ENCODE measurements around the gene CTSD.
"Not testable (repeated sequence)": the region's sequence is repeated elsewhere in the genome, so short reads cannot be mapped to it uniquely, and the experiment has no call there.

CTSD gene

GRCh38 chr11:1782031-1782590 lies 18.4 kb upstream of the CTSD start:
- no peak for DNase-seq

GRCh38 chr11:1781593-1781975 lies 17.9 kb upstream of the CTSD start:
- no peak for DNase-seq

GRCh38 chr11:1780700-1781592 lies 17.2 kb upstream of the CTSD start:
- DNase-seq = no peak

GRCh38 chr11:1779806-1780699 lies 16.3 kb upstream of the CTSD start:
- no peak for DNase-seq

- no peak for DNase-seq
These were observed 15.5 kb upstream of the CTSD start for GRCh38 chr11:1779034-1779805.

DNA sequence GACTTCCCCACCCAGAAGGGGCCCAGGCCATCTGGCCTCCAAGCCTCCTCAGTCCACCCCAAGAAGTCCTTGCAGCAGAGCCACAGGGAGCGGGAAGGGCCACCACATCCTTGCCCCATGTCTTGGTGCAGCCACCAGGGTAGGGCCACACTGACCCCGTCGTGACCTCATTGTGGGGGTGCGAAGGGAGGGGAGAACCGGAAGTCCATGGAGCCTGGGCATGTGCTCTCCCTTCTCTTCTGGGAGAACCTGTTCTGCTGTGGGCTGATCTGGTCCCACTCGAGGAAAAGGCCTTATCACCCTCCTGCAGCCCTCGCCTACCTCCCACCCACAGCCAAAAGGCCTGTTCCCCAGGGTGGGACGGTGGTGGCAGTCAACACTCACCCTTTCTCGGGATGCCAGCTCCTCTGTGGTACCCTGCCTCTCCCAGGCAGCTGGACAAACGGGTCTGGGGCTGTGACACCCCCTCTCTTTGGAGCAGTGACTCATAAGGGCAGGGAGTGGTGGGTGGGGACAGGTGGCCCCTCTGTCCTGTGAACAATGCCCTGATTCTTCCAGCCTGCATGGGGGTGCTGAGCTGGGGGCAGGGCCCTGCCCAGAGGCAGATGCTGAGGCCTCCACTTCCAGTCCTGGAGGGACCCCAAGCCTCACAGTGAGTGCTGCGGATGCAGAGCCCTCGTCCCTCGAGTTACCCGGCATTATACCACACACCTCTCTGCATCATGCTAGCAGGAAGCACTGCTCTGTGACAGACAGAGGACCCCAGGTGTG lies 14.6 kb upstream of the CTSD start:
- no peak for DNase-seq

GRCh38 chr11:1777737-1778136 lies 14.0 kb upstream of the CTSD start:
- no peak for DNase-seq

- no peak for DNase-seq
These were observed 13.4 kb upstream of the CTSD start for GRCh38 chr11:1776944-1777715.

DNA sequence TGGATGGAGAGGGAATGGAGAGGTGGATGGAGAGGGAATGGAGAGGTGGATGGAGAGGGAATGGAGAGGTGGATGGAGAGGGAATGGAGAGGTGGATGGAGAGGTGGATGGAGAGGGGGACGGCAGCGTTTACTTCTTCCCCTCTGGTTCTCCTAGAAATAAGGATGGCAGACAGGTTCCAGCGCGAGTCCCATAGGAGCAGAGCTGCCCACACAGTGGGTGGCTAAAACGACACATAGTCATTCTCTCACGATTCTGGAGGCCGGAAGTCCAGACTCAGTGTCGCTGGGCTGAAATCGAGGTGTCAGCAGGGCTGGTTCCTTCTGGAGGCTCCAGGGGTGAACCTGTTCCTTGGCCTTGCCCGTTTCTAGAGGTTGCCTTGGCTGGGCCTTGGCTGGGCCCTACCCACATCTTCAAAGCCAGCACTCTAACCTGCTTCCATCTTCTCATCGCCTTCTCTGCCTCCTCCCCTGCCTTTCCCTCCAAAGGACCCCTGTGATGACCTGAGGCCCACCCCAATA lies 12.7 kb upstream of the CTSD start:
- DNase-seq = no peak

DNA sequence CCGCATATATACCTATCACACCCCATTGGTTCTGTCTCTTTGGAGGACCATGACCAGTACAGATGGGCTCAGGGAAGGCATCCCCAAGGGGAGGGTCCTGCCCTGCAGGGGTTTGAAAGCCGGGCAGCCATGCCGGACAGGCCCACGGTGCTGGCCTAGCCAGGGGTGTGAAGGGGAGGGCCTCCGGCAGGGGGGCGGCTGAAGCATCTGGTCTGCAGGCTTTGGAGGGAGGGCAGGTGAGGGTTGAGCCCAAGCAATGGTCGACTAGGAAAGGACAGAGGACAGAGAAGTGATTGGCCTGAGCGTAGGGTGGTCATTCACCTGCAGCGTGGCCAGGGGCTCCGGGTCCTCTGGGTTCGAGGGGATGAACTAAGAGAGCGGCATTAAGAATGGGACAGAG lies 11.2 kb upstream of the CTSD start:
- no peak for DNase-seq

DNA sequence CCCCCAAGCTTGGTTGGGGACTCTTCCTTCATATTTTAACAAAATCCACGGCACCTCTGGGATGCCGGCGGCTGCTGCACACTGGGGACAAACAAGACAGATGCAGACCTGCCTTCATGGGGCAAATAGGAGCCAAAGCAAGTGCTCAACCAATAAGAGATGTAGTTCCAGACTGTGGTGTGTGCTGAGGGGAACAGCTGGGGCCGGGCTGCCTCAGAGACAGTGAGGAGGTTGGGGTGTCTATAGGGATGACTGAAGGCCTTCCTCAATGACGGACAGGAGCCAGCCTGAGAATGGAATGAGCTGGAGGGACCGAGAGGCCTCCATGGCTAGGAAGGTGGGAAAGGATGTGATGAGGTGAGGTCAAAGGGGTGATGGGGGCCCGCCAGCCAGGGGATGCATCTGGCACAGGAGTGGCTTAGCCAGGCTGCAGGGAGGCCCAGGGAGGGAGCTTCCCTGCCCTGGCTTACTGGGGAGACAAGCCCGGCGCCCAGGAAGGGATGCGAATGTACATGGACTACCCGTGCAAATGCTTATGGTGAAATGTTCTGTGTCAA lies 10.3 kb upstream of the CTSD start:
- DNase-seq = no peak

DNA sequence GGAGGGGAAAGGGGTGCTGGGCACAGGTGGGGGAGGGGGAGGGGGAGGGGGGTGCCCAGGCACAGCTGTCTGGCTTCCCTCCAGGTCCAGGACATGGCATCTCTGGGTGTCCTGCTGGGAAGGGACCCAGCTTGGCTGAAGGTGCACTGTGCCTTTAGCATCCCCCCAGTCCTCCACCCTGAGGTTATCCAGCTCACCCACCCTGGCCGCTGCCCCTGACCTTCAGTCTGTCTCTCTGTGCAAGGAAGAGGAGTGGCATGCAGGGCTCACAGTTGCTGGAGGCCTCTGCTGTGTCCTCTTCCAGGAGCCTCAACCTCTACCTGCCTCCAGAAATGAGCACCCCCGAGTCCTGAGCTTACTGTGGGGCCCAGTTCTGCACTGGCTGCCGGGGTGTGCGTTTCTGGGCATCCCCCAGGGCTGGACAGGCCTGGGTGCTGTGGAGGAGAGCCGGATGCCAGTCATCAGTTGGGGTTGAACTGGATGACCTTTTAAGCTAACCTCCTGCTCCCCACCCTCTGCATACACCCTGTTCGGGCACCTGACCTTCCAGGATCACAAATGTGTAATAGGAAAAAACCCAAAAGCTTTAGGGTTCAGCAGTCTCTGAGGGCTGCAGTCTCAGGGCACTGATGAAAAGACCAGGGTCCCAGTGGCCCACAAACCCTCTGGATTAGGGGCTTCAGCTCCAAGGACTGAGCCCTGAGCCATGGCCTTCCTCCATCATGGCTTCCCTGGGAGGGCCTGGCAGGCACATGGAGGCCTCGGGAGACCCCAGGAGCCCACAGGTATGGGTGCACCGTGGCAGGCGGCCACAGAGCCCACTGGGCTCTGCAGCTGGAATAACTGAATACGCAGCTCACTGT lies 9.6 kb upstream of the CTSD start:
- DNase-seq = no peak

GRCh38 chr11:1772270-1773130 lies 8.8 kb upstream of the CTSD start:
- DNase-seq = no peak

DNA sequence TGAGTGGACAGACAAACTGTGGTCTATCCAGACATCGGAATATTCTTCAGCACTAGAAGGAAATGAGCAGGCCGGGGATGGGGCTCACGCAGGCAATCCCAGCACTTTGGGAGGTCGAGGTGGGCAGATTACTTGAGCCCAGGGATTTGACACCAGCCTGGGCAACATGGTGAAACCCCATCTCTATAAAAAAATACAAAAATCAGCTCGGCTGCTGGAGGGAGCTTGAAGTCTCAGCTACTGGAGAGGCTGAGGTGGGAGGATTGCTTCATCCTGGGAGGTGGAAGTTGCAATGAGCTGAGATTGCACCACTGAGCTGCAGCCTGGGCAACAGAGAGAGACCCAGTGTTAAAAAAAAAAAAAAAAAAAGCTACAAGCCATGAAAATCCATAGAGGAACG lies 8.0 kb upstream of the CTSD start:
- no peak for DNase-seq

DNA sequence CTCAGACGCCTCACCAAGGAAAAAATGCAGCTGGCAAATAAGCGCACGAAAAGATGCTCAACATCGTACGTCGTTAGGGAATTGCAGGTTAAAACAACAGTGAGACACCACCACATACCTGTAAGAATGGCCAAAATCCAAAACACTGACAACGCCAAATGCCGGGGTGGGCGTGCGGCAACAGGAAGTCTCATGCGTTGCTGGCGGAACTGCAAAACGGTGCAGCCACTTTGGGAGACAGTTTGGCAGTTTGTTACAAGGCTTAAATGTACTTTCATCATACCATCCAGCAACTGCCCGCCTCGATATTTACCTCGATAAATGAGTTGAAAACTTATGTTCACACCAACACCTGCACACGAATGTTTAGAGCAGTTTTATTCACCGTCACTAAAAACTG lies 7.5 kb upstream of the CTSD start:
- no peak for DNase-seq

- DNase-seq = no peak
These were observed 6.8 kb upstream of the CTSD start for GRCh38 chr11:1770528-1770927.

- DNase-seq = no peak
These were observed 6.3 kb upstream of the CTSD start for GRCh38 chr11:1770061-1770460.

DNA sequence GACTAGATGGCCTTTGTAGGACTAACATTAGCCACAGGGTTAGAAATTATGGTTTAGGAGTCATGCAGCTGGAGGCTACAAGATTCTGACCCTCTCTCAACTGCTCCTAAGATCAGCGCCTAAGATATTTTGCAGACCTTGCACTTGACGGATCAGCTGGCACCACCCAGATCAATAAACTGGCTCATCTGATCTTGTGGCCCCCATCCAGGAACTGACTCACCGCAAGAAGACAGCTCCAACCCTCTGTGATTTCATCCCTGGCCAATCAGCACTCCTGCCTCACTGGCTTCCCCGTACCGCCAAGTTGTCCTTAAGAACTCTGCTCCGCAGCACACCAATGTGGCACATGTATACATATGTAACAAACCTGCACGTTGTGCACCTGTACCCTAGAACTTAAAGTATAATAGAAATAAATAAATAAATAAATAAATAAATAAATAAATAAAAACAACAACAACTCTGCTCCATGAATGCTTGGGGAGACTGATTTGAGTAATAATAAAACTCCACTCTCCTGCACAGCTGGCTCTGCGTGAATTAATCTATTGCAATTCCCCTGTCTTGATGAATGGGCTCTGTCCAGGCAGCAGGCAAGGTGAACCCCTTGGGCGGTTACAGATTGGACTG lies 5.7 kb upstream of the CTSD start:
- DNase-seq = not testable (repeated sequence)

Data from activated gamma-delta T cell (primary cell).